HG03565 (cell line): Measurements from ENCODE around the gene RTN4R.

Source experiments
- ATAC-seq: cut with Tn5 transposase; IDR thresholded peaks from one replicate; pipeline ENCODE4 v1.9.1; 2021; ENCODE audit warnings: mild to moderate bottlenecking, moderate library complexity; ENCODE audit not compliant: unreplicated experiment

RTN4R gene

GRCh38 chr22:20204806-20205205, 63.3 kb downstream of the RTN4R start:
- ATAC-seq: no peak

GRCh38 chr22:20204311-20204710, 63.8 kb downstream of the RTN4R start:
- no peak for ATAC-seq

- no peak for ATAC-seq
Observed at GRCh38 chr22:20203552-20204201, 64.4 kb downstream of the RTN4R start.

GRCh38 chr22:20203142-20203551, 65.0 kb downstream of the RTN4R start:
- ATAC-seq: no peak

- no peak for ATAC-seq
Observed at GRCh38 chr22:20201837-20202392, 66.2 kb downstream of the RTN4R start.

GRCh38 chr22:20199906-20200305, 68.2 kb downstream of the RTN4R start:
- ATAC-seq: no peak

- ATAC-seq: no peak
Observed at GRCh38 chr22:20199413-20199842, 68.7 kb downstream of the RTN4R start.

GRCh38 chr22:20198557-20199319, 69.4 kb downstream of the RTN4R start:
- ATAC-seq: no peak

GRCh38 chr22:20197407-20198030, 70.6 kb downstream of the RTN4R start:
- no peak for ATAC-seq

GRCh38 chr22:20196094-20196842, 71.8 kb downstream of the RTN4R start:
- no peak for ATAC-seq

- ATAC-seq: no peak
Observed at GRCh38 chr22:20194681-20195593, 73.2 kb downstream of the RTN4R start.

GRCh38 chr22:20193761-20194494, 74.2 kb downstream of the RTN4R start:
- no peak for ATAC-seq

- ATAC-seq: no peak
Observed at GRCh38 chr22:20192972-20193760, 75.0 kb downstream of the RTN4R start.

GRCh38 chr22:20192293-20192971, 75.7 kb downstream of the RTN4R start:
- no peak for ATAC-seq

- ATAC-seq: no peak
Observed at GRCh38 chr22:20191803-20192202, 76.3 kb downstream of the RTN4R start.
